OCI-LY7 (cell line): ENCODE results near the gene ZNF574. TPM values are rescaled to one million over a fixed set of nuclear protein-coding genes. Genes with fewer than 3 reads are reported as not detected.
"Not testable (repeated sequence)": the region's sequence is repeated elsewhere in the genome, so short reads cannot be mapped to it uniquely, and the experiment has no call there.

Experiments
- BruUV-seq: library from RNA; stranded (reverse); fragments of 400-500 nt; replicated peaks from 2 replicates; lab custom pipeline; 2021; lab: Mats Ljungman, UMichigan
- CTCF ChIA-PET: fragments of 300-600 bp; sonication (Branson Sonifier 250); formaldehyde crosslinking; loops from one replicate; lab custom pipeline; 2022; ENCODE audit warnings: antibody characterized with exemption; ENCODE audit not compliant: unreplicated experiment; lab: Charles Lee
- POLR2A ChIA-PET: fragments of 300-600 bp; sonication (Branson Sonifier 250); formaldehyde crosslinking; loops from one replicate; lab custom pipeline; 2022; ENCODE audit warnings: antibody characterized with exemption; lab: Charles Lee
- DNase-seq: peaks from one replicate; pipeline ENCODE4 v3.0.0-alpha.2; 2015; ENCODE audit warnings: low spot score
- H2AFZ ChIP-seq: fragments of 200-600 bp; sonication (generic), shearing (Covaris generic); 2 replicates; pipeline ENCODE4 v1.6.1; 2014; ENCODE audit warnings: mild to moderate bottlenecking, antibody characterized with exemption, low read length, moderate library complexity
- H3K27ac ChIP-seq: fragments of 200-600 bp; sonication (generic); 2 replicates; pipeline ENCODE4 v1.5.1; 2014; ENCODE audit warnings: mixed run types, low read depth, mild to moderate bottlenecking, moderate library complexity, low read length, inconsistent platforms; ENCODE audit not compliant: poor library complexity, severe bottlenecking
- H3K36me3 ChIP-seq: fragments of 200-600 bp; sonication (generic); 2 replicates; pipeline ENCODE4 v1.6.1; 2014; ENCODE audit warnings: mild to moderate bottlenecking, antibody characterized with exemption, low read length, moderate library complexity, mixed read lengths; ENCODE audit not compliant: insufficient read depth
- H3K4me1 ChIP-seq: fragments of 200-600 bp; sonication (generic); 2 replicates; pipeline ENCODE4 v1.5.1; 2014; ENCODE audit warnings: mild to moderate bottlenecking, low read length; ENCODE audit not compliant: insufficient read depth, poor library complexity, severe bottlenecking
- H3K4me2 ChIP-seq: fragments of 200-600 bp; sonication (generic); 2 replicates; pipeline ENCODE4 v1.6.1; 2014; ENCODE audit warnings: mild to moderate bottlenecking, low read length
- H3K4me3 ChIP-seq: fragments of 200-600 bp; sonication (generic); 2 replicates; pipeline ENCODE4 v1.5.1; 2014; ENCODE audit warnings: mild to moderate bottlenecking, low read depth, low read length; ENCODE audit not compliant: poor library complexity, severe bottlenecking
- H3K79me2 ChIP-seq: fragments of 200-600 bp; sonication (generic); 2 replicates; pipeline ENCODE4 v1.6.1; 2016; ENCODE audit warnings: low read depth, mild to moderate bottlenecking, low read length, moderate library complexity, mixed read lengths; ENCODE audit not compliant: insufficient read depth
- H3K9me2 ChIP-seq: fragments of 200-600 bp; sonication (generic); 2 replicates; pipeline ENCODE4 v1.6.1; 2016; ENCODE audit warnings: mild to moderate bottlenecking, low read length, mixed read lengths; ENCODE audit not compliant: insufficient read depth
- H3K9me3 ChIP-seq: fragments of 200-600 bp; sonication (generic); 2 replicates; pipeline ENCODE4 v1.6.1; 2014; ENCODE audit warnings: mild to moderate bottlenecking, mixed run types, low read length, mixed read lengths
- H4K20me1 ChIP-seq: fragments of 200-600 bp; sonication (generic); 2 replicates; pipeline ENCODE4 v1.6.1; 2014; ENCODE audit warnings: mild to moderate bottlenecking, antibody characterized with exemption, low read length, moderate library complexity, mixed read lengths; ENCODE audit not compliant: insufficient read depth
- CTCF ChIP-seq: fragments of 200-600 bp; sonication (generic); conservative IDR thresholded peaks from 2 replicates; pipeline ENCODE4 v1.5.1; 2014; ENCODE audit warnings: mild to moderate bottlenecking, antibody characterized with exemption, low read length, moderate library complexity, mixed read lengths
- EZH2phosphoT487 ChIP-seq: fragments of 200-600 bp; sonication (generic); IDR thresholded peaks from 2 replicates; pipeline ENCODE4 v1.6.1; 2018; ENCODE audit warnings: low read depth, borderline replicate concordance, mild to moderate bottlenecking, mixed run types, antibody characterized with exemption, low read length, moderate library complexity, mixed read lengths
- intact Hi-C: fragments of 100-400 bp; cut with micrococcal nuclease; formaldehyde crosslinking; loops from one replicate; pipeline ENCODE4 v1.10.0; 2022; ENCODE audit not compliant: unreplicated experiment
- total RNA-seq, 2 experiments: library from RNA; depleted of rRNA in 1 of 2; stranded (reverse); fragments of >200 nt in 1 of 2; shearing (Covaris generic) in 1 of 2; gene quantifications; 2 replicates each; pipeline ENCODE4 v1.2.3, GENCODE V29; 2014 to 2022

ZNF574 gene
- total RNA-seq, 2 experiments from 2014 or later = 14.5 to 29.3 TPM

GRCh38 chr19:42034640-42035391 lies 41.1 kb upstream of the ZNF574 start:
- not testable (repeated sequence) for H3K79me2 ChIP-seq, H3K36me3 ChIP-seq, H3K9me2 ChIP-seq, H3K9me3 ChIP-seq, H4K20me1 ChIP-seq, H3K4me3 ChIP-seq, H3K27ac ChIP-seq, BruUV-seq, H3K4me1 ChIP-seq
- ChIA-PET POLR2A (interaction anchor here (0.8 kb wide), 1 partner anchor 122 kb away, joined by 4 read pairs; no protein-coding TSS in a partner anchor), CTCF (interaction anchor here (0.6 kb wide), 2 partner anchors 25 to 262 kb away, joined by 4 read pairs; no protein-coding TSS in a partner anchor)
- TF ChIP-seq CTCF = peak; percentile 92
- Histone ChIP-seq H2AFZ (peak overlapping the region; percentile 38; the same call in 1 of the 2 replicates), H3K4me2 (peak overlapping the region; percentile 31)
- intact Hi-C loops = loop anchor here (2.0 to 5.0 kb wide), 2 partner anchors 36 to 78 kb away; partner anchors contain the start of gene RABAC1
- DNase-seq = peak; percentile 85

DNA sequence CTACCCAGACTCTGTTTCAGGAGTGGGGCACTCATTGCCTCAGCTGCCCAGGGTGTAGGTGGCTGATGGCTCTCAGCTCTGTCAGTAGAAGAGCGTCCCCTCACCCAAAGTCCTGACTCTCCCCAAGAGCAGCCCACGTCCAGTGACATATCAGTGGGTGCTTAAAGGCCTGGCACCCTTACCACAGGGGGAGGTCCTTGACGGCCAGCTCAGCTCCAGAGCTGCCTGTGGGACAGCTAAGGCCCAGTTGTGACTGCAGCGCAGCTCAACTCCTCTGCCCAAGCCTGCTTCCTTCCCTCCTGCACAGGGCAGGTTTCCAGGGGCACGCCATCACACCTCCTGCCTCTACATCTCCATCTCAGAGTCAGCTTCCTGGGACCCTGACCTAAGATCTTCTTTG lies 38.3 kb upstream of the ZNF574 start:
- CTCF ChIA-PET = no interaction called here

More for the DNA sequence above, 38.3 kb upstream of the ZNF574 start:
- H3K79me2 ChIP-seq = no peaks in the 10 kb centered on the region
- no peak overlapping the region for H3K4me2 ChIP-seq
- DNase-seq = no peak
- no peaks in the 10 kb centered on the region for H4K20me1 ChIP-seq
- POLR2A ChIA-PET = no interaction called here
- no peaks in the 10 kb centered on the region for H3K36me3 ChIP-seq
- peaks cover 4% of the 10 kb centered on the region for H3K4me1 ChIP-seq
- intact Hi-C loops = no loop called here
- no peak overlapping the region for H3K27ac ChIP-seq
- no peaks in the 10 kb centered on the region for H3K9me2 ChIP-seq
- no peak overlapping the region for H3K4me3 ChIP-seq
- no TSS peak for BruUV-seq
- no peaks in the 10 kb centered on the region for H3K9me3 ChIP-seq
- no peak overlapping the region for H2AFZ ChIP-seq
- TF ChIP-seq EZH2phosphoT487 = no peak
- TF ChIP-seq CTCF = no peak
